Fibroblast of the conjunctiva (primary cell): ENCODE results near the gene LDLRAD4.
"Not testable (repeated sequence)": the region's sequence is repeated elsewhere in the genome, so short reads cannot be mapped to it uniquely, and the experiment has no call there.

Experiments
- DNase-seq: peaks from one replicate; pipeline ENCODE4 v3.0.0-alpha.2; 2010; ENCODE audit warnings: low read depth

LDLRAD4 gene

GRCh38 chr18:13594551-13594950 lies 376.0 kb downstream of the LDLRAD4 start:
- no peak for DNase-seq

GRCh38 chr18:13597068-13597467 lies 378.5 kb downstream of the LDLRAD4 start:
- no peak for DNase-seq

- DNase-seq: no peak
Measured at GRCh38 chr18:13598591-13598990, 380.0 kb downstream of the LDLRAD4 start.

GRCh38 chr18:13599031-13599430 lies 380.5 kb downstream of the LDLRAD4 start:
- no peak for DNase-seq

- no peak for DNase-seq
Measured at GRCh38 chr18:13603304-13604019, 384.9 kb downstream of the LDLRAD4 start.

- DNase-seq: no peak
Measured at GRCh38 chr18:13604786-13605185, 386.2 kb downstream of the LDLRAD4 start.

- no peak for DNase-seq
Measured at GRCh38 chr18:13605477-13605876, 386.9 kb downstream of the LDLRAD4 start.

GRCh38 chr18:13605901-13606300 lies 387.3 kb downstream of the LDLRAD4 start:
- DNase-seq: no peak

- no peak for DNase-seq
Measured at GRCh38 chr18:13606604-13607254, 388.2 kb downstream of the LDLRAD4 start.

- not testable (repeated sequence) for DNase-seq
Measured at GRCh38 chr18:13608024-13608562, 389.5 kb downstream of the LDLRAD4 start.

- DNase-seq: no peak
Measured at GRCh38 chr18:13608791-13609532, 390.4 kb downstream of the LDLRAD4 start.

GRCh38 chr18:13610555-13611141 lies 392.1 kb downstream of the LDLRAD4 start:
- DNase-seq: no peak

GRCh38 chr18:13611142-13611600 lies 392.6 kb downstream of the LDLRAD4 start:
- DNase-seq: no peak

- no peak for DNase-seq
Measured at GRCh38 chr18:13611601-13612195, 393.1 kb downstream of the LDLRAD4 start.

GRCh38 chr18:13612196-13612997 lies 393.8 kb downstream of the LDLRAD4 start:
- DNase-seq: no peak

- DNase-seq: no peak
Measured at GRCh38 chr18:13613099-13613498, 394.5 kb downstream of the LDLRAD4 start.

- no peak for DNase-seq
Measured at GRCh38 chr18:13613591-13614501, 395.3 kb downstream of the LDLRAD4 start.

GRCh38 chr18:13614641-13615288 lies 396.2 kb downstream of the LDLRAD4 start:
- no peak for DNase-seq

- no peak for DNase-seq
Measured at GRCh38 chr18:13615432-13615861, 396.9 kb downstream of the LDLRAD4 start.
